H1 (cell line): Measurements from ENCODE around the gene UROC1. TPM values are rescaled to one million over a fixed set of nuclear protein-coding genes. Genes with fewer than 3 reads are reported as not detected.

Experiments used
- CTCF ChIA-PET: fragments of 300-600 bp; sonication (Branson Sonifier 250); formaldehyde crosslinking; loops from one replicate; lab custom pipeline; 2021; ENCODE audit not compliant: partially characterized antibody; lab: Charles Lee
- POLR2A ChIA-PET: fragments of 300-600 bp; sonication (Branson Sonifier 250); formaldehyde crosslinking; loops from one replicate; lab custom pipeline; 2021; ENCODE audit warnings: inconsistent platforms; ENCODE audit not compliant: partially characterized antibody; lab: Charles Lee
- DNase-seq, 2 experiments: peaks; one replicate each; pipeline versions ENCODE4 v3.0.0 to v3.0.0-alpha.2; 2010 to 2022; ENCODE audit warnings: low spot score in 2 of 2, low read depth in 1 of 2, mixed read lengths in 1 of 2
- FAIRE-seq: peaks from 2 replicates; lab custom pipeline; 2011; peaks lifted over from hg19 to GRCh38; lab: Jason Lieb, UNC
- H2AFZ ChIP-seq: 2 replicates; pipeline ENCODE4 v1.8.1; 2012; ENCODE audit warnings: low read length, inconsistent platforms
- H2AK5ac ChIP-seq: 2 replicates; pipeline ENCODE4 v1.6.1; 2013; ENCODE audit warnings: low read depth, low read length
- H2BK120ac ChIP-seq: replicated peaks from 2 replicates; pipeline ENCODE3; 2013; ENCODE audit warnings: low read depth, low read length, inconsistent platforms
- H2BK12ac ChIP-seq: 2 replicates; pipeline ENCODE4 v1.6.1; 2013; ENCODE audit warnings: low read depth, low read length
- H2BK15ac ChIP-seq: 2 replicates; pipeline ENCODE4 v1.6.1; 2013; ENCODE audit warnings: low read length
- H2BK20ac ChIP-seq: 2 replicates; pipeline ENCODE4 v1.6.1; 2013; ENCODE audit warnings: low read length
- H2BK5ac ChIP-seq: 2 replicates; pipeline ENCODE4 v1.6.1; 2013; ENCODE audit warnings: low read depth, low read length
- H3K14ac ChIP-seq: 2 replicates; pipeline ENCODE4 v1.6.1; 2013; ENCODE audit warnings: inconsistent platforms; ENCODE audit not compliant: insufficient read length
- H3K18ac ChIP-seq: 2 replicates; pipeline ENCODE4 v1.6.1; 2013; ENCODE audit warnings: low read length; ENCODE audit errors: extremely low read depth
- H3K23ac ChIP-seq: 2 replicates; pipeline ENCODE4 v1.6.1; 2013; ENCODE audit warnings: inconsistent platforms; ENCODE audit not compliant: insufficient read length
- H3K23me2 ChIP-seq: 2 replicates; pipeline ENCODE4 v1.6.1; 2013; ENCODE audit warnings: low read depth, low read length
- H3K27ac ChIP-seq: 2 replicates; pipeline ENCODE4 v1.6.1; 2011; ENCODE audit warnings: low read depth, low read length, inconsistent platforms
- H3K27me3 ChIP-seq, 4 experiments: replicated peaks in 1 of 4; 1 replicate in 1 of 4; 2 replicates in 3 of 4; pipeline versions ENCODE4 v1.6.1 to v1.8.1; 2011 to 2013; ENCODE audit warnings: low read length in 3 of 4, mild to moderate bottlenecking in 3 of 4, inconsistent platforms in 2 of 4, mixed read lengths in 2 of 4, moderate library complexity in 1 of 4; ENCODE audit not compliant: control insufficient read depth in 3 of 4, insufficient read depth in 3 of 4; ENCODE audit errors: extremely low read depth in 1 of 4
- H3K36me3 ChIP-seq, 4 experiments: 2 replicates each; pipeline versions ENCODE4 v1.6.1 to v1.8.1; 2011 to 2013; ENCODE audit warnings: mild to moderate bottlenecking in 4 of 4, low read length in 3 of 4, moderate library complexity in 2 of 4, control low read depth in 1 of 4, inconsistent platforms in 1 of 4; ENCODE audit not compliant: insufficient read depth in 4 of 4, control insufficient read depth in 2 of 4
- H3K4ac ChIP-seq: replicated peaks from 2 replicates; pipeline ENCODE3; 2013; ENCODE audit warnings: low read length, low read depth, mixed read lengths, inconsistent platforms; ENCODE audit not compliant: insufficient read length
- H3K4me1 ChIP-seq, 4 experiments: replicated peaks in 1 of 4; 1 replicate in 1 of 4; 2 replicates in 3 of 4; pipeline versions ENCODE4 v1.6.1 to v1.8.1; 2011 to 2013; ENCODE audit warnings: low read length in 3 of 4, inconsistent platforms in 2 of 4, mixed read lengths in 1 of 4; ENCODE audit not compliant: insufficient read depth in 4 of 4, control insufficient read depth in 3 of 4
- H3K4me2 ChIP-seq, 2 experiments: 2 replicates each; pipeline versions ENCODE4 v1.6.1 to v1.8.1; 2011 to 2013; ENCODE audit warnings: low read depth in 2 of 2, low read length in 2 of 2, control low read depth in 1 of 2, inconsistent platforms in 1 of 2, mild to moderate bottlenecking in 1 of 2; ENCODE audit not compliant: insufficient read depth in 1 of 2
- H3K4me3 ChIP-seq, 4 experiments: fragments of 200-600, 300-600 bp in 1 of 4; sonication (generic), shearing (Covaris generic), sonication (Bioruptor Twin) in 1 of 4; 2 replicates each; pipeline versions ENCODE4 v1.5.1 to v1.8.1; 2011 to 2016; ENCODE audit warnings: low read length in 4 of 4, low read depth in 3 of 4, control low read depth in 2 of 4, inconsistent platforms in 2 of 4, mild to moderate bottlenecking in 2 of 4, mixed read lengths in 1 of 4, moderate library complexity in 1 of 4; ENCODE audit not compliant: insufficient read depth in 2 of 4; ENCODE audit errors: extremely low read depth in 1 of 4
- H3K56ac ChIP-seq: replicated peaks from 2 replicates; pipeline ENCODE3; 2013; ENCODE audit warnings: low read depth, mild to moderate bottlenecking, mixed read lengths, low read length, inconsistent platforms; ENCODE audit not compliant: insufficient read length
- H3K79me1 ChIP-seq: 2 replicates; pipeline ENCODE4 v1.6.1; 2013; ENCODE audit warnings: low read depth, low read length, control low read depth
- H3K79me2 ChIP-seq, 2 experiments: 2 replicates each; pipeline versions ENCODE4 v1.6.1 to v1.8.1; 2012 to 2013; ENCODE audit warnings: low read length in 2 of 2, mild to moderate bottlenecking in 2 of 2, inconsistent platforms in 1 of 2; ENCODE audit not compliant: insufficient read depth in 2 of 2, control insufficient read depth in 1 of 2
- H3K9ac ChIP-seq, 4 experiments: replicated peaks in 1 of 4; 1 replicate in 1 of 4; 2 replicates in 3 of 4; pipeline versions ENCODE4 v1.6.1 to v1.8.1; 2011 to 2013; ENCODE audit warnings: low read depth in 3 of 4, low read length in 3 of 4, control low read depth in 2 of 4, mild to moderate bottlenecking in 2 of 4, moderate library complexity in 2 of 4, inconsistent platforms in 1 of 4; ENCODE audit errors: extremely low read depth in 1 of 4
- H3K9me3 ChIP-seq, 2 experiments: 2 replicates each; pipeline versions ENCODE4 v1.6.1 to v1.8.1; 2012 to 2013; ENCODE audit warnings: mild to moderate bottlenecking in 2 of 2, moderate library complexity in 2 of 2, control low read depth in 1 of 2, inconsistent platforms in 1 of 2, low read depth in 1 of 2, low read length in 1 of 2, mixed read lengths in 1 of 2; ENCODE audit not compliant: insufficient read depth in 2 of 2
- H4K20me1 ChIP-seq, 2 experiments: replicated peaks in 1 of 2; 2 replicates each; pipeline versions ENCODE3 to v1.8.1; 2011 to 2013; ENCODE audit warnings: inconsistent platforms in 2 of 2, low read length in 2 of 2, mild to moderate bottlenecking in 1 of 2; ENCODE audit not compliant: insufficient read depth in 2 of 2, control insufficient read depth in 1 of 2
- H4K5ac ChIP-seq: 2 replicates; pipeline ENCODE4 v1.6.1; 2013; ENCODE audit warnings: low read length, low read depth, mixed read lengths, inconsistent platforms; ENCODE audit not compliant: insufficient read length
- H4K8ac ChIP-seq: 2 replicates; pipeline ENCODE4 v1.8.0; 2013; ENCODE audit warnings: mild to moderate bottlenecking, moderate library complexity, low read length, inconsistent platforms; ENCODE audit not compliant: insufficient read depth; ENCODE audit errors: extremely low read depth
- H4K91ac ChIP-seq: replicated peaks from 2 replicates; pipeline ENCODE3; 2013; ENCODE audit warnings: low read length, mixed read lengths, inconsistent platforms; ENCODE audit not compliant: insufficient read length
- GABPA ChIP-seq: IDR thresholded peaks from 2 replicates; pipeline ENCODE4 v1.6.1; 2011; ENCODE audit warnings: mild to moderate bottlenecking, low read length, moderate library complexity, borderline replicate concordance; ENCODE audit not compliant: insufficient read depth
- GTF2F1 ChIP-seq: IDR thresholded peaks from 2 replicates; pipeline ENCODE4 v1.6.1; 2012; ENCODE audit warnings: low read depth, low read length, improper control_type of control experiment, borderline replicate concordance
- HDAC6 ChIP-seq: IDR thresholded peaks from one replicate; pipeline ENCODE4 v1.7.1; 2012; ENCODE audit warnings: low read depth, mild to moderate bottlenecking, inconsistent platforms, low read length, moderate library complexity
- POLR2AphosphoS5 ChIP-seq: IDR thresholded peaks from 2 replicates; pipeline ENCODE4 v1.6.1; 2011; ENCODE audit warnings: low read depth, low read length
- RAD21 ChIP-seq, 2 experiments: IDR thresholded peaks in 1 of 2; conservative IDR thresholded peaks in 1 of 2; 2 replicates each; pipeline ENCODE4 v1.6.1; 2011; ENCODE audit warnings: low read depth in 2 of 2, low read length in 2 of 2, improper control_type of control experiment in 1 of 2, inconsistent platforms in 1 of 2, mild to moderate bottlenecking in 1 of 2, moderate library complexity in 1 of 2
- ZNF274 ChIP-seq: IDR thresholded peaks from 2 replicates; pipeline ENCODE4 v1.7.0; 2012; ENCODE audit warnings: low read length, borderline replicate concordance; ENCODE audit errors: extremely low read depth
- WGBS, 2 experiments: shearing (Covaris generic) in 1 of 2; methylation state at CpG; one replicate each; pipeline versions ENCODE4 v1.1.6 to v1.1.7; 2013 to 2015; ENCODE audit warnings: low lambda C conversion rate in 2 of 2, mixed read lengths in 2 of 2, inconsistent platforms in 1 of 2, low coverage in 1 of 2, missing lambda C conversion rate in 1 of 2; ENCODE audit not compliant: insufficient replicate concordance in 2 of 2, insufficient coverage in 1 of 2, insufficient read length in 1 of 2; ENCODE audit errors: extremely low coverage in 1 of 2, missing lambda C conversion rate in 1 of 2; 5-methylcytosine and 5-hydroxymethylcytosine counted together
- polyA plus RNA-seq, 7 experiments: library from polyadenylated mRNA; depleted of rRNA in 3 of 7; stranded (reverse) in 5 of 7; unstranded in 2 of 7; fragments of >200 nt in 5 of 7; fragments of 200-250 nt in 2 of 7; gene quantifications; 1 replicate in 5 of 7; 2 replicates in 1 of 7; 4 replicates in 1 of 7; pipeline versions ENCODE4 v1.2.1 to v1.2.3, GENCODE V29; 2011 to 2013; ENCODE audit warnings: missing spikeins in 2 of 7, mixed read lengths in 2 of 7
- total RNA-seq: library from RNA; stranded (reverse); fragmentation: NEBNext Ultra II Directional; extraction: Animal tissue kit (Norgen Biotek cat#: 25700); gene quantifications from 2 replicates; pipeline ENCODE4 v1.2.1, GENCODE V29; 2021

UROC1 gene
- total and polyA plus RNA-seq, 2 of the 8 experiments (the other 6 are each of a cell fraction or from before 2014, with no cell fraction given): 0.03 TPM; not detected in 1

GRCh38 chr3:126554560-126555525 lies 37.3 kb upstream of the UROC1 start:
- TF ChIP-seq GABPA: no peak
- no peak for TF ChIP-seq POLR2AphosphoS5
- no peak for TF ChIP-seq ZNF274
- TF ChIP-seq GTF2F1: no peak
- TF ChIP-seq RAD21 (IDR thresholded peaks at IDR 0.05 in 1 of 2, conservative IDR thresholded peaks at IDR 0.05 in 1 of 2; ENCODE audit: low read depth in 2 of 2, low read length in 2 of 2): peak in 1 of 2 experiments; percentile 26; a peak in 1 of 4 replicates
- no peak for TF ChIP-seq HDAC6

More at GRCh38 chr3:126554560-126555525, 37.3 kb upstream of the UROC1 start:
- Histone ChIP-seq H3K79me1 (no peaks in the 10 kb centered on the region), H3K9me3 (no peaks in the 10 kb centered on the region), H4K20me1 (peaks cover 0 to 5% of the 10 kb centered on the region in 2 experiments), H3K14ac (no peak overlapping the region), H4K8ac (no peak overlapping the region; the same call in 1 of the 2 replicates), H2BK12ac (0 out of 2 replicates have a peak overlapping the region, but pooled peaks have one; percentile 17), H4K5ac (no peak overlapping the region), H3K36me3 (no peaks in the 10 kb centered on the region; a peak in 1 of 8 replicates), H3K23me2 (peaks cover 6% of the 10 kb centered on the region; the same call in 1 of the 2 replicates), H3K23ac (no peak overlapping the region), H2BK15ac (no peak overlapping the region), H4K91ac (no peak overlapping the region), H3K18ac (no peak overlapping the region; the same call in 1 of the 2 replicates), H3K56ac (no peak overlapping the region), H3K4me2 (no peak overlapping the region), H2AFZ (no peak overlapping the region), H2BK20ac (0 out of 2 replicates have a peak overlapping the region, but pooled peaks have one; percentile 48), H3K27ac (no peak overlapping the region), H3K4me1 (peaks cover 0 to 5% (median under 1%) of the 10 kb centered on the region in 4 experiments; a peak in 2 of 7 replicates), H3K79me2 (no peaks in the 10 kb centered on the region), H3K4me3 (no peak overlapping the region), H3K27me3 (no peaks in the 10 kb centered on the region), H2BK5ac (0 out of 2 replicates have a peak overlapping the region, but pooled peaks have one; percentile 16), H3K9ac (no peak overlapping the region), H3K4ac (no peak overlapping the region), H2AK5ac (no peak overlapping the region), H2BK120ac (no peak overlapping the region)
- POLR2A ChIA-PET: interaction anchor here (1.9 kb wide), 1 partner anchor 11 kb away, joined by 5 read pairs; no protein-coding TSS in a partner anchor
- FAIRE-seq (no peak), DNase-seq (peak in 1 of 2 experiments; percentile 38)
- 92% methylated on average over 18 of the region's 19 CpGs; no CpG with 5 or more reads in 1 of the 2 experiments for WGBS, 2 experiments
- CTCF ChIA-PET: interaction anchor here (0.6 to 1.7 kb wide), 6 partner anchors 10 to 105 kb away, joined by 3 to 6 read pairs (median 4); no protein-coding TSS in a partner anchor
